Peyer's patch (tissue), 4 donors: ENCODE results near the gene ZC2HC1C. TPM values are rescaled to one million over a fixed set of nuclear protein-coding genes. Genes with fewer than 3 reads are reported as not detected.

Source experiments
- DNase-seq, 3 donors: peaks; one replicate each; pipeline ENCODE4 v3.0.0-alpha.2; 2017 to 2019
- H3K27ac ChIP-seq, 4 donors: fragments of 200-600 bp; sonication (generic); one replicate each; pipeline ENCODE4 v1.5.1; 2016 to 2019
- H3K27me3 ChIP-seq, 2 donors: fragments of 200-600 bp; sonication (generic); one replicate each; pipeline ENCODE4 v1.5.1; 2019
- H3K36me3 ChIP-seq, 3 donors: fragments of 200-600 bp; sonication (generic); one replicate each; pipeline ENCODE4 v1.5.1; 2016 to 2019
- H3K4me1 ChIP-seq, 4 donors: fragments of 200-600 bp; sonication (generic); one replicate each; pipeline ENCODE4 v1.5.1; 2016 to 2019
- H3K4me3 ChIP-seq, 4 donors: fragments of 200-600 bp; sonication (generic); 1 replicate in 3 of 4; 2 replicates in 1 of 4; pipeline ENCODE4 v1.5.1; 2016 to 2019; ENCODE audit warnings: mild to moderate bottlenecking in 1 of 4
- H3K9me3 ChIP-seq, 4 donors: fragments of 200-600 bp; sonication (generic); one replicate each; pipeline ENCODE4 v1.5.1; 2016 to 2019; ENCODE audit warnings: mild to moderate bottlenecking in 1 of 4
- CTCF ChIP-seq, 6 experiments: fragments of 450-650 bp in 4 of 6; fragments of 200-600 bp in 2 of 6; sonication (generic) in 1 of 6; IDR thresholded peaks; one replicate each; pipeline ENCODE4 v1.5.1; 2017 to 2019; ENCODE audit warnings: antibody characterized with exemption in 6 of 6, mild to moderate bottlenecking in 3 of 6, moderate library complexity in 1 of 6
- POLR2A ChIP-seq, 2 donors: fragments of 450-650 bp; IDR thresholded peaks; one replicate each; pipeline ENCODE4 v1.5.1; 2017; ENCODE audit warnings: antibody characterized with exemption in 2 of 2, mild to moderate bottlenecking in 2 of 2, moderate library complexity in 2 of 2
- total RNA-seq, 4 donors: library from RNA; depleted of rRNA; stranded (reverse); fragments of >200 nt; gene quantifications; one replicate each; pipeline ENCODE4 v1.1.0, GENCODE V29; 2016

ZC2HC1C gene
- total RNA-seq, 4 donors from 2014 or later, result 9.2 to 18.3 (median 14.9) TPM

GRCh38 chr14:75096959-75097358, 27.5 kb downstream of the ZC2HC1C start:
- Histone ChIP-seq H3K9me3 (no peaks in the 10 kb centered on the region), H3K4me3 (no peak overlapping the region), H3K4me1 (no peaks in the 10 kb centered on the region), H3K27ac (no peak overlapping the region), H3K36me3 (peaks cover 0 to 94% (median 0%) of the 10 kb centered on the region in 3 donors), H3K27me3 (no peaks in the 10 kb centered on the region)
- DNase-seq, result no peak
- TF ChIP-seq POLR2A (IDR thresholded peaks at IDR 0.05) (no peak), CTCF (IDR thresholded peaks at IDR 0.05) (no peak)

GRCh38 chr14:75098212-75098611, 28.8 kb downstream of the ZC2HC1C start:
- Histone ChIP-seq H3K4me1 (no peaks in the 10 kb centered on the region), H3K36me3 (peaks cover 0 to 88% (median 0%) of the 10 kb centered on the region in 3 donors), H3K27me3 (no peaks in the 10 kb centered on the region), H3K27ac (peak overlapping the region in 1 of 4 donors; percentile 5), H3K4me3 (no peak overlapping the region), H3K9me3 (no peaks in the 10 kb centered on the region)
- TF ChIP-seq POLR2A (IDR thresholded peaks at IDR 0.05) (no peak), CTCF (IDR thresholded peaks at IDR 0.05) (no peak)
- no peak for DNase-seq

GRCh38 chr14:75098682-75099081, 29.2 kb downstream of the ZC2HC1C start:
- Histone ChIP-seq H3K4me3 (no peak overlapping the region), H3K4me1 (no peaks in the 10 kb centered on the region), H3K36me3 (peaks cover 0 to 86% (median 0%) of the 10 kb centered on the region in 3 donors), H3K9me3 (no peaks in the 10 kb centered on the region), H3K27me3 (no peaks in the 10 kb centered on the region), H3K27ac (peak overlapping the region in 1 of 4 donors; percentile 5)
- no peak for TF ChIP-seq POLR2A (IDR thresholded peaks at IDR 0.05)
- TF ChIP-seq CTCF (IDR thresholded peaks at IDR 0.05), result no peak
- no peak for DNase-seq

GRCh38 chr14:75101491-75101890, 32.0 kb downstream of the ZC2HC1C start:
- no peak for DNase-seq

GRCh38 chr14:75107186-75107585, 37.7 kb downstream of the ZC2HC1C start:
- H3K4me1 ChIP-seq, result no peaks in the 10 kb centered on the region
- no peak overlapping the region for H3K27ac ChIP-seq
- DNase-seq, result no peak
- no peaks in the 10 kb centered on the region for H3K9me3 ChIP-seq
- peaks cover 0 to 93% (median 0%) of the 10 kb centered on the region in 3 donors for H3K36me3 ChIP-seq
- no peak for TF ChIP-seq POLR2A (IDR thresholded peaks at IDR 0.05)
- TF ChIP-seq CTCF (IDR thresholded peaks at IDR 0.05), result no peak
- H3K27me3 ChIP-seq, result no peaks in the 10 kb centered on the region
- H3K4me3 ChIP-seq, result no peak overlapping the region

More at GRCh38 chr14:75101491-75101890, 32.0 kb downstream of the ZC2HC1C start:
- no peak overlapping the region for H3K27ac ChIP-seq
- no peak overlapping the region for H3K4me3 ChIP-seq
- H3K27me3 ChIP-seq, result no peaks in the 10 kb centered on the region
- no peak for TF ChIP-seq CTCF (IDR thresholded peaks at IDR 0.05)
- TF ChIP-seq POLR2A (IDR thresholded peaks at IDR 0.05), result no peak
- H3K36me3 ChIP-seq, result peaks cover 0 to 85% (median 0%) of the 10 kb centered on the region in 3 donors
- H3K4me1 ChIP-seq, result no peaks in the 10 kb centered on the region
- H3K9me3 ChIP-seq, result no peaks in the 10 kb centered on the region

- Histone ChIP-seq H3K9me3 (no peaks in the 10 kb centered on the region), H3K4me1 (no peaks in the 10 kb centered on the region), H3K36me3 (peaks cover 0 to 97% (median 3%) of the 10 kb centered on the region in 3 donors), H3K4me3 (no peak overlapping the region), H3K27ac (no peak overlapping the region), H3K27me3 (no peaks in the 10 kb centered on the region)
- DNase-seq, result no peak
- TF ChIP-seq CTCF (IDR thresholded peaks at IDR 0.05), result no peak
- TF ChIP-seq POLR2A (IDR thresholded peaks at IDR 0.05), result no peak
Measured at GRCh38 chr14:75109877-75110276, 40.4 kb downstream of the ZC2HC1C start.
